Measurements from ENCODE around the gene KCTD2.

The KCTD2 gene

GRCh38 chr17:75001915-75002843, 44.8 kb upstream of the KCTD2 start:
- H3K4me3 ChIP-seq (ENCODE audit: low read length), result no peak overlapping the region
- H3F3A ChIP-seq (ENCODE audit: control insufficient read depth, insufficient read depth), result no peaks in the 10 kb centered on the region
- H3K27me3 ChIP-seq (ENCODE audit: control insufficient read depth, low read length), result no peaks in the 10 kb centered on the region
- H3K36me3 ChIP-seq (ENCODE audit: control insufficient read depth, low read length), result no peaks in the 10 kb centered on the region
- H3K9me3 ChIP-seq (ENCODE audit: control insufficient read depth, insufficient read depth, low read length), result no peaks in the 10 kb centered on the region
- no peaks in the 10 kb centered on the region for H3K9me2 ChIP-seq (replicated peaks; ENCODE audit: control insufficient read depth, low read length)
- no peak overlapping the region for H3K4me2 ChIP-seq (ENCODE audit: low read length)
- TF ChIP-seq CTCF (IDR thresholded peaks at IDR 0.05; ENCODE audit: low read depth, low read length, poor library complexity, severe bottlenecking) (no peak), EZH2phosphoT487 (IDR thresholded peaks at IDR 0.05; ENCODE audit: borderline replicate concordance, low read length) (no peak)
- no peak overlapping the region for H3K27ac ChIP-seq (ENCODE audit: low read depth, low read length)
- H4K20me1 ChIP-seq (ENCODE audit: control insufficient read depth, insufficient read depth, low read depth, low read length), result no peaks in the 10 kb centered on the region
- no peaks in the 10 kb centered on the region for H3K4me1 ChIP-seq (ENCODE audit: control insufficient read depth, low read length)
- no peaks in the 10 kb centered on the region for H3K79me2 ChIP-seq (ENCODE audit: control insufficient read depth, low read length)

- Histone ChIP-seq H3F3A (ENCODE audit: control insufficient read depth, insufficient read depth) (no peaks in the 10 kb centered on the region), H3K27me3 (ENCODE audit: control insufficient read depth, low read length) (no peaks in the 10 kb centered on the region), H4K20me1 (ENCODE audit: control insufficient read depth, insufficient read depth, low read depth, low read length) (no peaks in the 10 kb centered on the region), H3K36me3 (ENCODE audit: control insufficient read depth, low read length) (no peaks in the 10 kb centered on the region), H3K9me2 (replicated peaks; ENCODE audit: control insufficient read depth, low read length) (no peaks in the 10 kb centered on the region), H3K4me1 (ENCODE audit: control insufficient read depth, low read length) (no peaks in the 10 kb centered on the region), H3K4me2 (ENCODE audit: low read length) (no peak overlapping the region), H3K4me3 (ENCODE audit: low read length) (no peak overlapping the region), H3K9me3 (ENCODE audit: control insufficient read depth, insufficient read depth, low read length) (no peaks in the 10 kb centered on the region), H3K27ac (ENCODE audit: low read depth, low read length) (no peak overlapping the region), H3K79me2 (ENCODE audit: control insufficient read depth, low read length) (no peaks in the 10 kb centered on the region)
- TF ChIP-seq EZH2phosphoT487 (IDR thresholded peaks at IDR 0.05; ENCODE audit: borderline replicate concordance, low read length) (no peak), CTCF (IDR thresholded peaks at IDR 0.05; ENCODE audit: low read depth, low read length, poor library complexity, severe bottlenecking) (no peak)
Observed at GRCh38 chr17:75003070-75003956, 43.7 kb upstream of the KCTD2 start.

GRCh38 chr17:75003957-75004355, 43.1 kb upstream of the KCTD2 start:
- no peaks in the 10 kb centered on the region for H3K36me3 ChIP-seq (ENCODE audit: control insufficient read depth, low read length)
- no peaks in the 10 kb centered on the region for H3K79me2 ChIP-seq (ENCODE audit: control insufficient read depth, low read length)
- H3F3A ChIP-seq (ENCODE audit: control insufficient read depth, insufficient read depth), result no peaks in the 10 kb centered on the region
- H3K27me3 ChIP-seq (ENCODE audit: control insufficient read depth, low read length), result no peaks in the 10 kb centered on the region
- TF ChIP-seq CTCF (IDR thresholded peaks at IDR 0.05; ENCODE audit: low read depth, low read length, poor library complexity, severe bottlenecking), result no peak
- no peak for TF ChIP-seq EZH2phosphoT487 (IDR thresholded peaks at IDR 0.05; ENCODE audit: borderline replicate concordance, low read length)
- H3K4me2 ChIP-seq (ENCODE audit: low read length), result no peak overlapping the region
- no peaks in the 10 kb centered on the region for H4K20me1 ChIP-seq (ENCODE audit: control insufficient read depth, insufficient read depth, low read depth, low read length)
- no peaks in the 10 kb centered on the region for H3K9me3 ChIP-seq (ENCODE audit: control insufficient read depth, insufficient read depth, low read length)
- no peaks in the 10 kb centered on the region for H3K9me2 ChIP-seq (replicated peaks; ENCODE audit: control insufficient read depth, low read length)
- H3K27ac ChIP-seq (ENCODE audit: low read depth, low read length), result no peak overlapping the region
- no peaks in the 10 kb centered on the region for H3K4me1 ChIP-seq (ENCODE audit: control insufficient read depth, low read length)
- no peak overlapping the region for H3K4me3 ChIP-seq (ENCODE audit: low read length)

All from DOHH2 (cell line).